HEK293 (cell line): ENCODE measurements around the gene KCNAB1.

Experiments used
- CTCF ChIA-PET: fragments of 350-600 bp; formaldehyde crosslinking; extraction: SDS; loops from one replicate; lab custom pipeline; 2021; ENCODE audit warnings: antibody characterized with exemption; lab: Yijun Ruan, JAX
- POLR2A ChIA-PET: fragments of 300-600 bp; formaldehyde crosslinking; extraction: SDS; loops from one replicate; lab custom pipeline; 2020; ENCODE audit warnings: antibody characterized with exemption, inconsistent platforms; lab: Yijun Ruan, JAX
- H3K27ac ChIP-seq: fragments of 200-500 bp; sonication (Bioruptor generic); 2 replicates; pipeline ENCODE4 v1.5.1; 2014; ENCODE audit warnings: low read depth, low read length, control low read depth, inconsistent platforms; ENCODE audit errors: extremely low read depth
- H3K36me3 ChIP-seq, 2 experiments: fragments of 200-500 bp in 1 of 2; sonication (Bioruptor generic) in 1 of 2; 1 replicate in 1 of 2; 2 replicates in 1 of 2; pipeline ENCODE4 v1.5.1; 2014 to 2017; ENCODE audit warnings: inconsistent platforms in 2 of 2, low read length in 2 of 2; ENCODE audit not compliant: control insufficient read depth in 2 of 2, insufficient read depth in 1 of 2
- H3K4me1 ChIP-seq: fragments of 200-500 bp; sonication (Bioruptor generic); 2 replicates; pipeline ENCODE4 v1.5.1; 2014; ENCODE audit warnings: mild to moderate bottlenecking, low read length, inconsistent platforms; ENCODE audit not compliant: control insufficient read depth, insufficient read depth
- H3K4me3 ChIP-seq: 2 replicates; pipeline ENCODE4 v1.5.1; 2011; ENCODE audit warnings: low read depth, mild to moderate bottlenecking, control low read depth, low read length, moderate library complexity
- H3K9me3 ChIP-seq: fragments of 200-500 bp; sonication (Bioruptor generic); 2 replicates; pipeline ENCODE4 v1.5.1; 2014; ENCODE audit warnings: low read depth, low read length, inconsistent platforms; ENCODE audit not compliant: control insufficient read depth, insufficient read depth
- GLI4 ChIP-seq: fragments of 450-650 bp; formaldehyde crosslinking; IDR thresholded peaks from 2 replicates; pipeline ENCODE4 v1.5.1; 2016; ENCODE audit warnings: missing biosample characterization, missing genetic modification characterization
- HOXA7 ChIP-seq: sonication (generic); formaldehyde crosslinking; IDR thresholded peaks from 2 replicates; pipeline ENCODE4 v1.8.1; 2022; ENCODE audit warnings: missing genetic modification reagents, borderline replicate concordance
- HOXC10 ChIP-seq: sonication (generic); formaldehyde crosslinking; IDR thresholded peaks from 2 replicates; pipeline ENCODE4 v1.8.1; 2023; ENCODE audit warnings: mild to moderate bottlenecking, missing genetic modification reagents
- KLF1 ChIP-seq: fragments of 450-650 bp; formaldehyde crosslinking; IDR thresholded peaks from 2 replicates; pipeline ENCODE4 v1.5.1; 2016; ENCODE audit warnings: missing biosample characterization, missing genetic modification characterization
- KLF16 ChIP-seq: fragments of 450-650 bp; formaldehyde crosslinking; IDR thresholded peaks from 2 replicates; pipeline ENCODE4 v1.5.1; 2017; ENCODE audit warnings: missing biosample characterization, missing genetic modification characterization
- KLF7 ChIP-seq: fragments of 450-650 bp; formaldehyde crosslinking; IDR thresholded peaks from 2 replicates; pipeline ENCODE4 v1.5.1; 2016; ENCODE audit warnings: missing biosample characterization, missing genetic modification characterization, borderline replicate concordance
- SCRT2 ChIP-seq: fragments of 450-650 bp; formaldehyde crosslinking; IDR thresholded peaks from 2 replicates; pipeline ENCODE4 v1.5.1; 2016; ENCODE audit warnings: missing biosample characterization, missing genetic modification characterization
- WT1 ChIP-seq: fragments of 450-650 bp; formaldehyde crosslinking; IDR thresholded peaks from 2 replicates; pipeline ENCODE4 v1.5.1; 2016; ENCODE audit warnings: missing biosample characterization, missing genetic modification characterization
- ZNF133 ChIP-seq: fragments of 450-650 bp; formaldehyde crosslinking; IDR thresholded peaks from 2 replicates; pipeline ENCODE4 v1.5.1; 2016; ENCODE audit warnings: missing biosample characterization, missing genetic modification characterization
- ZNF211 ChIP-seq: fragments of 450-650 bp; formaldehyde crosslinking; IDR thresholded peaks from 2 replicates; pipeline ENCODE4 v1.5.1; 2016; ENCODE audit warnings: low read depth, missing biosample characterization, missing genetic modification characterization
- ZNF391 ChIP-seq: fragments of 450-650 bp; formaldehyde crosslinking; IDR thresholded peaks from 2 replicates; pipeline ENCODE4 v1.5.1; 2016; ENCODE audit warnings: low read depth, missing biosample characterization, missing genetic modification characterization, borderline replicate concordance
- ZNF423 ChIP-seq: fragments of 450-650 bp; formaldehyde crosslinking; IDR thresholded peaks from 2 replicates; pipeline ENCODE4 v1.5.1; 2016; ENCODE audit warnings: missing biosample characterization, missing genetic modification characterization
- ZNF530 ChIP-seq: fragments of 450-650 bp; formaldehyde crosslinking; IDR thresholded peaks from 2 replicates; pipeline ENCODE4 v1.5.1; 2016; ENCODE audit warnings: low read depth, missing biosample characterization, missing genetic modification characterization
- ZNF596 ChIP-seq: fragments of 450-650 bp; IDR thresholded peaks from 2 replicates; pipeline ENCODE4 v1.5.0; 2018; ENCODE audit warnings: missing biosample characterization, mild to moderate bottlenecking, missing genetic modification characterization, moderate library complexity
- ZNF660 ChIP-seq: fragments of 450-650 bp; IDR thresholded peaks from 2 replicates; pipeline ENCODE4 v1.5.1; 2018; ENCODE audit warnings: missing biosample characterization, mild to moderate bottlenecking, missing genetic modification characterization
- ZNF768 ChIP-seq: fragments of 450-650 bp; formaldehyde crosslinking; IDR thresholded peaks from 2 replicates; pipeline ENCODE4 v1.5.1; 2018; ENCODE audit warnings: missing biosample characterization, mild to moderate bottlenecking, missing genetic modification characterization
- ZNF792 ChIP-seq: fragments of 450-650 bp; formaldehyde crosslinking; IDR thresholded peaks from 2 replicates; pipeline ENCODE4 v1.5.1; 2016; ENCODE audit warnings: missing biosample characterization, missing genetic modification characterization
- ZSCAN23 ChIP-seq: fragments of 450-650 bp; formaldehyde crosslinking; IDR thresholded peaks from 2 replicates; pipeline ENCODE4 v1.5.1; 2016; ENCODE audit warnings: missing biosample characterization, missing genetic modification characterization
- ZXDB ChIP-seq: fragments of 450-650 bp; formaldehyde crosslinking; IDR thresholded peaks from 2 replicates; pipeline ENCODE4 v1.5.1; 2016; ENCODE audit warnings: missing biosample characterization, missing genetic modification characterization
- TF ChIP-seq, protein P1 (sequence below): fragments of 450-650 bp; formaldehyde crosslinking; IDR thresholded peaks from 2 replicates; pipeline ENCODE4 v1.5.1; 2016; ENCODE audit warnings: missing biosample characterization, missing genetic modification characterization
- TF ChIP-seq, protein P2 (sequence below): fragments of 450-650 bp; formaldehyde crosslinking; IDR thresholded peaks from 2 replicates; pipeline ENCODE4 v1.5.1; 2016; ENCODE audit warnings: missing biosample characterization, missing genetic modification characterization, borderline replicate concordance
- TF ChIP-seq, protein P3 (sequence below): fragments of 450-650 bp; formaldehyde crosslinking; IDR thresholded peaks from 2 replicates; pipeline ENCODE4 v1.5.0; 2017; ENCODE audit warnings: missing biosample characterization, missing genetic modification characterization, borderline replicate concordance

KCNAB1 gene

DNA sequence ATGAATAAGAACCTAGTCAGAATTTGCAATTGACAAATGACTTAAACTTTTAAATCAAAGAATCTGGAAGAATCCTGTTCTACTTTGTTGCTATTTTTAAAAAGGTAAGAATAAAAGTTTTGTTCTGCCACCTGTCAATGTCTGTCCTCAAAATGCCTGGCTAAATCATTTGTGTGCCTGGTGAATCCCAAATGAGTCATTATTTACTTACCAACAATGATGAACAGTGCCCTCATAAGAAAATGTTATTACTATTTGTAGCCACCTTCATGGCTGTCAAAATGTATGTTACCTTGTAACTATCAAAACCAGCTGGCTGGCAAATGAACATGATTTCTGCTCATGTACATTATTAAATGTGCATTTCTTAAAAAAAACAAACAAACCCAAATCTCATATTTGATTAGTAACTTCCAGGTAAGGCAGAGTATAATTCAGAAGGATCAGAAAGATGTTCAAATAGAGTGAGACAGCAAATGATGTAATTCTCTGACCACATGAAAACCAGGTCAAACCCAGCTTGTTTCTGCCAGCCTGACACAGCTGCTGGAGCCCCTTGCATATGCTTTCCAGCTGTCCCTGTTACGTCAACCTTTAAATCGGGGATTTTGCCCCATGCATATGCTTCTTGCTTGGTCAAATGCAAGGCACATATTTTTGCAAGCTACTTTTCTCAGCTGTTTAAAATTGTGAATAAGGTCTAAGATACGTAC lies 296.6 kb downstream of the KCNAB1 start:
- Histone ChIP-seq H3K4me3 (no peak overlapping the region), H3K4me1 (no peaks in the 10 kb centered on the region), H3K9me3 (no peaks in the 10 kb centered on the region), H3K27ac (no peak overlapping the region), H3K36me3 (no peaks in the 10 kb centered on the region)
- no peak for TF ChIP-seq ZNF660
- no peak for TF ChIP-seq KLF1 (tag by site-specific recombination)
- no peak for TF ChIP-seq HOXA7 (CRISPR knock-in tag)
- no peak for TF ChIP-seq ZNF133 (tag by site-specific recombination)
- TF ChIP-seq ZNF391 (tag by site-specific recombination): no peak
- CTCF ChIA-PET: interaction anchor here (1.1 kb wide), 1 partner anchor 33 kb away, joined by 4 read pairs; no protein-coding TSS in a partner anchor
- POLR2A ChIA-PET: no interaction called here

DNA sequence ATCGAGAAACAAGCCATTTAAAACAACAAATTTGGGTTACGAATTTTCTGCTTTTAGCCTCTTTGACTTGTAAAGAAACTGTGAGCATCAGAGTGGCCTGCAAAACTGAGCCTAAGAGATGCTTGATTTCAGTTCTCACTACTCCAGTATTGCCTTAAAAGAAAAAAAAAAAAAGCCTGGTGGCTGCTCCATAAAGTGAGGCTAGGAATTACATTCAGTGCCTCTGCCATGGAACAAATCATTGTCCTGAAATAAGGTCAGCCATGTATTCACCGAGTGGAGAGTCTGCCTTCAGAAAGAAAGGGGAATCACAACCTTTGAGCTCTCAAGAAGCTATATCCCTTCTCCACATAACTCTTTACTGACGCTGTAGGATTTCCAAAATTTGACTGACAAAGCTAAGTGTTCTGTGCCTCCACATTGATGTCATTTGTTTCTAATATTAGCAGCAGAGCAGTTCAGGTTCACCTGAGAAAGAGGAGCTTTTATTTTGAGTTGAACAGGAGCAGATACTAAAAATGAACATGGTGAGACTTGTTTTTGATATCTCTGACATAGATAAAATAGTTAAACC lies 297.3 kb downstream of the KCNAB1 start:
- Histone ChIP-seq H3K4me3 (no peak overlapping the region), H3K4me1 (no peaks in the 10 kb centered on the region), H3K27ac (no peak overlapping the region), H3K9me3 (no peaks in the 10 kb centered on the region), H3K36me3 (no peaks in the 10 kb centered on the region)
- POLR2A ChIA-PET: no interaction called here
- TF ChIP-seq ZSCAN23 (no peak), ZNF423 (tag by site-specific recombination) (no peak), ZNF211 (tag by site-specific recombination) (no peak), SCRT2 (tag by site-specific recombination) (no peak), GLI4 (tag by site-specific recombination) (no peak), KLF7 (tag by site-specific recombination) (no peak), ZNF530 (tag by site-specific recombination) (no peak), WT1 (tag by site-specific recombination) (no peak), HOXC10 (no peak), ZNF768 (tag by site-specific recombination) (no peak), ZXDB (tag by site-specific recombination) (no peak), ZNF596 (no peak), KLF16 (no peak), ZNF792 (tag by site-specific recombination) (no peak)
- TF ChIP-seq, protein P1, sequence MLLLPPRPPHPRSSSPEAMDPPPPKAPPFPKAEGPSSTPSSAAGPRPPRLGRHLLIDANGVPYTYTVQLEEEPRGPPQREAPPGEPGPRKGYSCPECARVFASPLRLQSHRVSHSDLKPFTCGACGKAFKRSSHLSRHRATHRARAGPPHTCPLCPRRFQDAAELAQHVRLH: no peak
- TF ChIP-seq, protein P2, sequence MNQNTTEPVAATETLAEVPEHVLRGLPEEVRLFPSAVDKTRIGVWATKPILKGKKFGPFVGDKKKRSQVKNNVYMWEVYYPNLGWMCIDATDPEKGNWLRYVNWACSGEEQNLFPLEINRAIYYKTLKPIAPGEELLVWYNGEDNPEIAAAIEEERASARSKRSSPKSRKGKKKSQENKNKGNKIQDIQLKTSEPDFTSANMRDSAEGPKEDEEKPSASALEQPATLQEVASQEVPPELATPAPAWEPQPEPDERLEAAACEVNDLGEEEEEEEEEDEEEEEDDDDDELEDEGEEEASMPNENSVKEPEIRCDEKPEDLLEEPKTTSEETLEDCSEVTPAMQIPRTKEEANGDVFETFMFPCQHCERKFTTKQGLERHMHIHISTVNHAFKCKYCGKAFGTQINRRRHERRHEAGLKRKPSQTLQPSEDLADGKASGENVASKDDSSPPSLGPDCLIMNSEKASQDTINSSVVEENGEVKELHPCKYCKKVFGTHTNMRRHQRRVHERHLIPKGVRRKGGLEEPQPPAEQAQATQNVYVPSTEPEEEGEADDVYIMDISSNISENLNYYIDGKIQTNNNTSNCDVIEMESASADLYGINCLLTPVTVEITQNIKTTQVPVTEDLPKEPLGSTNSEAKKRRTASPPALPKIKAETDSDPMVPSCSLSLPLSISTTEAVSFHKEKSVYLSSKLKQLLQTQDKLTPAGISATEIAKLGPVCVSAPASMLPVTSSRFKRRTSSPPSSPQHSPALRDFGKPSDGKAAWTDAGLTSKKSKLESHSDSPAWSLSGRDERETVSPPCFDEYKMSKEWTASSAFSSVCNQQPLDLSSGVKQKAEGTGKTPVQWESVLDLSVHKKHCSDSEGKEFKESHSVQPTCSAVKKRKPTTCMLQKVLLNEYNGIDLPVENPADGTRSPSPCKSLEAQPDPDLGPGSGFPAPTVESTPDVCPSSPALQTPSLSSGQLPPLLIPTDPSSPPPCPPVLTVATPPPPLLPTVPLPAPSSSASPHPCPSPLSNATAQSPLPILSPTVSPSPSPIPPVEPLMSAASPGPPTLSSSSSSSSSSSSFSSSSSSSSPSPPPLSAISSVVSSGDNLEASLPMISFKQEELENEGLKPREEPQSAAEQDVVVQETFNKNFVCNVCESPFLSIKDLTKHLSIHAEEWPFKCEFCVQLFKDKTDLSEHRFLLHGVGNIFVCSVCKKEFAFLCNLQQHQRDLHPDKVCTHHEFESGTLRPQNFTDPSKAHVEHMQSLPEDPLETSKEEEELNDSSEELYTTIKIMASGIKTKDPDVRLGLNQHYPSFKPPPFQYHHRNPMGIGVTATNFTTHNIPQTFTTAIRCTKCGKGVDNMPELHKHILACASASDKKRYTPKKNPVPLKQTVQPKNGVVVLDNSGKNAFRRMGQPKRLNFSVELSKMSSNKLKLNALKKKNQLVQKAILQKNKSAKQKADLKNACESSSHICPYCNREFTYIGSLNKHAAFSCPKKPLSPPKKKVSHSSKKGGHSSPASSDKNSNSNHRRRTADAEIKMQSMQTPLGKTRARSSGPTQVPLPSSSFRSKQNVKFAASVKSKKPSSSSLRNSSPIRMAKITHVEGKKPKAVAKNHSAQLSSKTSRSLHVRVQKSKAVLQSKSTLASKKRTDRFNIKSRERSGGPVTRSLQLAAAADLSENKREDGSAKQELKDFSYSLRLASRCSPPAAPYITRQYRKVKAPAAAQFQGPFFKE (tag by site-specific recombination): no peak
- TF ChIP-seq, protein P3, sequence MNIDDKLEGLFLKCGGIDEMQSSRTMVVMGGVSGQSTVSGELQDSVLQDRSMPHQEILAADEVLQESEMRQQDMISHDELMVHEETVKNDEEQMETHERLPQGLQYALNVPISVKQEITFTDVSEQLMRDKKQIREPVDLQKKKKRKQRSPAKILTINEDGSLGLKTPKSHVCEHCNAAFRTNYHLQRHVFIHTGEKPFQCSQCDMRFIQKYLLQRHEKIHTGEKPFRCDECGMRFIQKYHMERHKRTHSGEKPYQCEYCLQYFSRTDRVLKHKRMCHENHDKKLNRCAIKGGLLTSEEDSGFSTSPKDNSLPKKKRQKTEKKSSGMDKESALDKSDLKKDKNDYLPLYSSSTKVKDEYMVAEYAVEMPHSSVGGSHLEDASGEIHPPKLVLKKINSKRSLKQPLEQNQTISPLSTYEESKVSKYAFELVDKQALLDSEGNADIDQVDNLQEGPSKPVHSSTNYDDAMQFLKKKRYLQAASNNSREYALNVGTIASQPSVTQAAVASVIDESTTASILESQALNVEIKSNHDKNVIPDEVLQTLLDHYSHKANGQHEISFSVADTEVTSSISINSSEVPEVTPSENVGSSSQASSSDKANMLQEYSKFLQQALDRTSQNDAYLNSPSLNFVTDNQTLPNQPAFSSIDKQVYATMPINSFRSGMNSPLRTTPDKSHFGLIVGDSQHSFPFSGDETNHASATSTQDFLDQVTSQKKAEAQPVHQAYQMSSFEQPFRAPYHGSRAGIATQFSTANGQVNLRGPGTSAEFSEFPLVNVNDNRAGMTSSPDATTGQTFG: no peak
- CTCF ChIA-PET: interaction anchor here (1.1 kb wide), 1 partner anchor 33 kb away, joined by 4 read pairs; no protein-coding TSS in a partner anchor
